HEK293 (cell line): Measurements from ENCODE around the gene COG1.

Experiments used
- ATF2 ChIP-seq: fragments of 450-650 bp; formaldehyde crosslinking; IDR thresholded peaks from 2 replicates; pipeline ENCODE4 v1.5.1; 2016; ENCODE audit warnings: missing biosample characterization, missing genetic modification characterization, low read depth
- FEZF1 ChIP-seq: fragments of 450-650 bp; formaldehyde crosslinking; IDR thresholded peaks from 2 replicates; pipeline ENCODE4 v1.5.1; 2016; ENCODE audit warnings: missing biosample characterization, missing genetic modification characterization
- GLIS2 ChIP-seq: fragments of 450-650 bp; formaldehyde crosslinking; IDR thresholded peaks from 2 replicates; pipeline ENCODE4 v1.5.1; 2016; ENCODE audit warnings: missing biosample characterization, missing genetic modification characterization
- KLF7 ChIP-seq: fragments of 450-650 bp; formaldehyde crosslinking; IDR thresholded peaks from 2 replicates; pipeline ENCODE4 v1.5.1; 2016; ENCODE audit warnings: missing biosample characterization, missing genetic modification characterization, borderline replicate concordance
- SCRT1 ChIP-seq: fragments of 450-650 bp; formaldehyde crosslinking; IDR thresholded peaks from 2 replicates; pipeline ENCODE4 v1.5.1; 2016; ENCODE audit warnings: missing biosample characterization, missing genetic modification characterization, borderline replicate concordance
- SP3 ChIP-seq: fragments of 450-650 bp; formaldehyde crosslinking; IDR thresholded peaks from 2 replicates; pipeline ENCODE4 v1.5.1; 2016; ENCODE audit warnings: missing biosample characterization, missing genetic modification characterization
- TRIM28 ChIP-seq: IDR thresholded peaks from 2 replicates; pipeline ENCODE4 v1.6.1; 2011; ENCODE audit warnings: low read length, control low read depth, borderline replicate concordance
- TSHZ1 ChIP-seq: fragments of 450-650 bp; formaldehyde crosslinking; IDR thresholded peaks from 2 replicates; pipeline ENCODE4 v1.5.1; 2016; ENCODE audit warnings: missing biosample characterization, missing genetic modification characterization, borderline replicate concordance
- YY1 ChIP-seq: fragments of 450-650 bp; formaldehyde crosslinking; IDR thresholded peaks from 2 replicates; pipeline ENCODE4 v1.5.1; 2018; ENCODE audit warnings: missing biosample characterization, missing genetic modification characterization
- ZBTB11 ChIP-seq: fragments of 450-650 bp; formaldehyde crosslinking; conservative IDR thresholded peaks from 2 replicates; pipeline ENCODE4 v1.5.1; 2016; ENCODE audit warnings: low read depth, missing biosample characterization, missing genetic modification characterization
- ZEB2 ChIP-seq: fragments of 450-650 bp; formaldehyde crosslinking; IDR thresholded peaks from 2 replicates; pipeline ENCODE4 v1.5.1; 2016; ENCODE audit warnings: missing biosample characterization, missing genetic modification characterization
- ZIC2 ChIP-seq: fragments of 450-650 bp; formaldehyde crosslinking; IDR thresholded peaks from 2 replicates; pipeline ENCODE4 v1.5.1; 2016; ENCODE audit warnings: missing biosample characterization, missing genetic modification characterization
- ZNF248 ChIP-seq: fragments of 450-650 bp; formaldehyde crosslinking; IDR thresholded peaks from 2 replicates; pipeline ENCODE4 v1.5.1; 2017; ENCODE audit warnings: missing biosample characterization, missing genetic modification characterization
- ZNF501 ChIP-seq: fragments of 450-650 bp; formaldehyde crosslinking; IDR thresholded peaks from 2 replicates; pipeline ENCODE4 v1.5.1; 2016; ENCODE audit warnings: missing biosample characterization, missing genetic modification characterization
- ZNF623 ChIP-seq: fragments of 450-650 bp; formaldehyde crosslinking; IDR thresholded peaks from 2 replicates; pipeline ENCODE4 v1.5.1; 2016; ENCODE audit warnings: missing biosample characterization, missing genetic modification characterization
- ZNF677 ChIP-seq: fragments of 450-650 bp; IDR thresholded peaks from 2 replicates; pipeline ENCODE4 v1.5.0; 2018; ENCODE audit warnings: missing biosample characterization, mild to moderate bottlenecking, missing genetic modification characterization, moderate library complexity
- ZSCAN23 ChIP-seq: fragments of 450-650 bp; formaldehyde crosslinking; IDR thresholded peaks from 2 replicates; pipeline ENCODE4 v1.5.1; 2016; ENCODE audit warnings: missing biosample characterization, missing genetic modification characterization
- ZSCAN4 ChIP-seq: fragments of 450-650 bp; formaldehyde crosslinking; IDR thresholded peaks from 2 replicates; pipeline ENCODE4 v1.5.1; 2017; ENCODE audit warnings: missing biosample characterization, missing genetic modification characterization
- TF ChIP-seq, protein P1 (sequence below): fragments of 450-650 bp; formaldehyde crosslinking; IDR thresholded peaks from 2 replicates; pipeline ENCODE4 v1.5.1; 2016; ENCODE audit warnings: missing biosample characterization, missing genetic modification characterization
- TF ChIP-seq, protein P2 (sequence below): fragments of 450-650 bp; formaldehyde crosslinking; IDR thresholded peaks from 2 replicates; pipeline ENCODE4 v1.5.1; 2017; ENCODE audit warnings: missing biosample characterization, missing genetic modification characterization
- TF ChIP-seq, protein P3 (sequence below): fragments of 450-650 bp; formaldehyde crosslinking; IDR thresholded peaks from 2 replicates; pipeline ENCODE4 v1.5.1; 2016; ENCODE audit warnings: missing biosample characterization, missing genetic modification characterization

The COG1 gene

DNA sequence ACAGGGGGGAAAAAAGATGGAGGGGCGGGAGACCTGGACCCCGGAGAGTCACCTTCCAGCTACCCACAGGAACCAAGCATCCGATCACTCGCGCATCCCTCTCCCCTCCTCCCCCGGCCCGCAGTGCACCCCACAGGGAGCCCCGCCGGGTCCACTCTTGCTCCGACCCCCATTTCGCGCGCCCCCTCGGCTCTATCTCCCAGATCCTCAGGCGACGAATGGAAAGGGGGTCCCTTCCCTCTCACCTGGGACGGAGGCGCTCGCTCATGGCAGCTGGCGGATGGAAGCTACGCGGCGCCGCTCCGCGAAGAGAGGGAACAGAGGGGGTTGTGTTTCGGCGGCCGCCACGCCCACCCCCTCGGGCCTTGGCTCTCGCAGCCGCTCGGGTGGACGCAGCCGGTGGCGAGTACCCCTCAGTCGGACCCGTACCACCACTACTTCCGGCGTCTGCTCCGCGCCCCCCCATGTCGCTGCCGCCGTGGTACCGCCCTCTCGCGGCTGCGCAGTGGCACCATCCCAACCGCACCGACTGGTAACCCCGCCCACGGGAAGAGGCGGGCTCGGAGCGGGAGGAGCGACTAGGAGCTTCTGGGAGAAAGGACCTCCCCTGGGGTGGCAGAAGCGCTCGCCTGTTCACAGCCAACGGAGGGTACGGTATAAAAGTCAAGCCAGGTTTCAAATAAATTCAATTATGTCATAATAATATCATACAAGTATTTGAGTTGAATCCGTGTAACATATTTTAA, 39.2 kb downstream of the COG1 start (continued):
- TF ChIP-seq KLF7 (tag by site-specific recombination) (peak; percentile 40; the same call in 1 of the 2 replicates), FEZF1 (no peak), ZSCAN23 (tag by site-specific recombination) (no peak), ZNF501 (tag by site-specific recombination) (peak; percentile 54; the same call in 1 of the 2 replicates), SCRT1 (no peak), ZEB2 (peak; percentile 78), YY1 (tag by site-specific recombination) (peak; percentile 64; the same call in 1 of the 2 replicates), ATF2 (tag by site-specific recombination) (peak; percentile 87), ZBTB11 (peak; percentile 95), ZSCAN4 (no peak), ZIC2 (peak; percentile 72), ZNF677 (tag by site-specific recombination) (no peak), ZNF248 (tag by site-specific recombination) (no peak), ZNF623 (tag by site-specific recombination) (0 out of 2 replicates have a peak, but pooled peaks have one; percentile 6), SP3 (tag by site-specific recombination) (peak; percentile 97), GLIS2 (peak; percentile 98), TSHZ1 (tag by site-specific recombination) (no peak), TRIM28 (no peak)
- TF ChIP-seq, protein P1, sequence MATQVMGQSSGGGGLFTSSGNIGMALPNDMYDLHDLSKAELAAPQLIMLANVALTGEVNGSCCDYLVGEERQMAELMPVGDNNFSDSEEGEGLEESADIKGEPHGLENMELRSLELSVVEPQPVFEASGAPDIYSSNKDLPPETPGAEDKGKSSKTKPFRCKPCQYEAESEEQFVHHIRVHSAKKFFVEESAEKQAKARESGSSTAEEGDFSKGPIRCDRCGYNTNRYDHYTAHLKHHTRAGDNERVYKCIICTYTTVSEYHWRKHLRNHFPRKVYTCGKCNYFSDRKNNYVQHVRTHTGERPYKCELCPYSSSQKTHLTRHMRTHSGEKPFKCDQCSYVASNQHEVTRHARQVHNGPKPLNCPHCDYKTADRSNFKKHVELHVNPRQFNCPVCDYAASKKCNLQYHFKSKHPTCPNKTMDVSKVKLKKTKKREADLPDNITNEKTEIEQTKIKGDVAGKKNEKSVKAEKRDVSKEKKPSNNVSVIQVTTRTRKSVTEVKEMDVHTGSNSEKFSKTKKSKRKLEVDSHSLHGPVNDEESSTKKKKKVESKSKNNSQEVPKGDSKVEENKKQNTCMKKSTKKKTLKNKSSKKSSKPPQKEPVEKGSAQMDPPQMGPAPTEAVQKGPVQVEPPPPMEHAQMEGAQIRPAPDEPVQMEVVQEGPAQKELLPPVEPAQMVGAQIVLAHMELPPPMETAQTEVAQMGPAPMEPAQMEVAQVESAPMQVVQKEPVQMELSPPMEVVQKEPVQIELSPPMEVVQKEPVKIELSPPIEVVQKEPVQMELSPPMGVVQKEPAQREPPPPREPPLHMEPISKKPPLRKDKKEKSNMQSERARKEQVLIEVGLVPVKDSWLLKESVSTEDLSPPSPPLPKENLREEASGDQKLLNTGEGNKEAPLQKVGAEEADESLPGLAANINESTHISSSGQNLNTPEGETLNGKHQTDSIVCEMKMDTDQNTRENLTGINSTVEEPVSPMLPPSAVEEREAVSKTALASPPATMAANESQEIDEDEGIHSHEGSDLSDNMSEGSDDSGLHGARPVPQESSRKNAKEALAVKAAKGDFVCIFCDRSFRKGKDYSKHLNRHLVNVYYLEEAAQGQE (tag by site-specific recombination), result peak; percentile 22; the same call in 1 of the 2 replicates
- TF ChIP-seq, protein P2, sequence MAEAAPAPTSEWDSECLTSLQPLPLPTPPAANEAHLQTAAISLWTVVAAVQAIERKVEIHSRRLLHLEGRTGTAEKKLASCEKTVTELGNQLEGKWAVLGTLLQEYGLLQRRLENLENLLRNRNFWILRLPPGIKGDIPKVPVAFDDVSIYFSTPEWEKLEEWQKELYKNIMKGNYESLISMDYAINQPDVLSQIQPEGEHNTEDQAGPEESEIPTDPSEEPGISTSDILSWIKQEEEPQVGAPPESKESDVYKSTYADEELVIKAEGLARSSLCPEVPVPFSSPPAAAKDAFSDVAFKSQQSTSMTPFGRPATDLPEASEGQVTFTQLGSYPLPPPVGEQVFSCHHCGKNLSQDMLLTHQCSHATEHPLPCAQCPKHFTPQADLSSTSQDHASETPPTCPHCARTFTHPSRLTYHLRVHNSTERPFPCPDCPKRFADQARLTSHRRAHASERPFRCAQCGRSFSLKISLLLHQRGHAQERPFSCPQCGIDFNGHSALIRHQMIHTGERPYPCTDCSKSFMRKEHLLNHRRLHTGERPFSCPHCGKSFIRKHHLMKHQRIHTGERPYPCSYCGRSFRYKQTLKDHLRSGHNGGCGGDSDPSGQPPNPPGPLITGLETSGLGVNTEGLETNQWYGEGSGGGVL, result peak; percentile 89
- TF ChIP-seq, protein P3, sequence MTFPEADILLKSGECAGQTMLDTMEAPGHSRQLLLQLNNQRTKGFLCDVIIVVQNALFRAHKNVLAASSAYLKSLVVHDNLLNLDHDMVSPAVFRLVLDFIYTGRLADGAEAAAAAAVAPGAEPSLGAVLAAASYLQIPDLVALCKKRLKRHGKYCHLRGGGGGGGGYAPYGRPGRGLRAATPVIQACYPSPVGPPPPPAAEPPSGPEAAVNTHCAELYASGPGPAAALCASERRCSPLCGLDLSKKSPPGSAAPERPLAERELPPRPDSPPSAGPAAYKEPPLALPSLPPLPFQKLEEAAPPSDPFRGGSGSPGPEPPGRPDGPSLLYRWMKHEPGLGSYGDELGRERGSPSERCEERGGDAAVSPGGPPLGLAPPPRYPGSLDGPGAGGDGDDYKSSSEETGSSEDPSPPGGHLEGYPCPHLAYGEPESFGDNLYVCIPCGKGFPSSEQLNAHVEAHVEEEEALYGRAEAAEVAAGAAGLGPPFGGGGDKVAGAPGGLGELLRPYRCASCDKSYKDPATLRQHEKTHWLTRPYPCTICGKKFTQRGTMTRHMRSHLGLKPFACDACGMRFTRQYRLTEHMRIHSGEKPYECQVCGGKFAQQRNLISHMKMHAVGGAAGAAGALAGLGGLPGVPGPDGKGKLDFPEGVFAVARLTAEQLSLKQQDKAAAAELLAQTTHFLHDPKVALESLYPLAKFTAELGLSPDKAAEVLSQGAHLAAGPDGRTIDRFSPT (tag by site-specific recombination), result peak; percentile 94
